ENCODE results near the gene CAD. TPM values are rescaled to one million over a fixed set of nuclear protein-coding genes. Genes with fewer than 3 reads are reported as not detected.

The CAD gene
- total and polyA plus RNA-seq, 9 donors: 11.9 to 53.9 (median 31.1) TPM

DNA sequence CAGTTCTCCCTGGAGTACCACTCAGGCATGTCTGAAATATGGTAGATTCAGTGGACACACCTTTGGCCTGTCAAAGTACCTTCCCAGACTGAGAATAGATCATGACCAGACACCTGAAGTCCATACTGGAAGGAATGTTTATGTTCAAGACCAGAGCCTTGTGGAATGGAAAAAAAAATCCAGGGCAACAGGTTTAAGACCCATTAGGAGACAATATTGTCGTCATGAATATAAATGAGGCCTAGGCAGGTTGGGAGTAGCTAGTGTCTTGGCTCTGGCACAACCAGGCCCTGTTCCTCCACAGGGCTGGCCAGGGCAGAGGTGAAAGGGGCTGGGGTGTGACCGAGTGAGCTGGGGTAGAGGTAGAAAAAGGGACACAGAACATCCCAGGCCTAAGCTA lies 18.5 kb upstream of the CAD start:
- H3K9me3 ChIP-seq: no peaks in the 10 kb centered on the region
- TF ChIP-seq, protein P1, sequence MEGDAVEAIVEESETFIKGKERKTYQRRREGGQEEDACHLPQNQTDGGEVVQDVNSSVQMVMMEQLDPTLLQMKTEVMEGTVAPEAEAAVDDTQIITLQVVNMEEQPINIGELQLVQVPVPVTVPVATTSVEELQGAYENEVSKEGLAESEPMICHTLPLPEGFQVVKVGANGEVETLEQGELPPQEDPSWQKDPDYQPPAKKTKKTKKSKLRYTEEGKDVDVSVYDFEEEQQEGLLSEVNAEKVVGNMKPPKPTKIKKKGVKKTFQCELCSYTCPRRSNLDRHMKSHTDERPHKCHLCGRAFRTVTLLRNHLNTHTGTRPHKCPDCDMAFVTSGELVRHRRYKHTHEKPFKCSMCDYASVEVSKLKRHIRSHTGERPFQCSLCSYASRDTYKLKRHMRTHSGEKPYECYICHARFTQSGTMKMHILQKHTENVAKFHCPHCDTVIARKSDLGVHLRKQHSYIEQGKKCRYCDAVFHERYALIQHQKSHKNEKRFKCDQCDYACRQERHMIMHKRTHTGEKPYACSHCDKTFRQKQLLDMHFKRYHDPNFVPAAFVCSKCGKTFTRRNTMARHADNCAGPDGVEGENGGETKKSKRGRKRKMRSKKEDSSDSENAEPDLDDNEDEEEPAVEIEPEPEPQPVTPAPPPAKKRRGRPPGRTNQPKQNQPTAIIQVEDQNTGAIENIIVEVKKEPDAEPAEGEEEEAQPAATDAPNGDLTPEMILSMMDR (IDR thresholded peaks at IDR 0.05): no peak
- TF ChIP-seq EP300 (IDR thresholded peaks at IDR 0.05) (no peak), POLR2A (IDR thresholded peaks at IDR 0.05) (no peak)
- no peak for DNase-seq
- no peak overlapping the region for H3K27ac ChIP-seq
- whole genome bisulfite sequencing, 3 donors: 65 to 84% (median 81%) methylated on average over 2 of the region's 2 CpGs
- H3K4me3 ChIP-seq: no peak overlapping the region
- no peaks in the 10 kb centered on the region for H3K27me3 ChIP-seq
- no peaks in the 10 kb centered on the region for H3K36me3 ChIP-seq
- H3K4me1 ChIP-seq (ENCODE audit: insufficient read depth): no peaks in the 10 kb centered on the region
- intact Hi-C loops (cut with DNase I): no loop called here

DNA sequence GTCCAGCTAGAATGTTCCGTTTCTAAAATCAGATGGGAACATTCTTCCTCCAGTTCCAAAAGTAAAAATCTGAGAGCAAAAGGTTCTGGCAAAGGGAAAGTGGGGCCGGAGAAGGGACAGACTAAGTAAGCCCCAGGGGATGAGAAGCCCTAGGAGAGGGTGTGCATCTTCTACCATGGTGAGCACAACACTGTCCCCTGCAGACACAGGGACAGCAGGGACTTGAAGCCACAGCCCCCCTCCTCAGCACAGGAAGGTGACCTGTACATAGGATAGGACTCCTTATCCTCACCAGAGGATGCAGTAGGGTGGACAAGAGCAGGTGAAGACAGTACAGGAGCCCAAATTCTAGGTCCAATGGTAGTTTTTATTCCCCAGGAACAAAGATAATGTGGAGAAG lies 17.9 kb upstream of the CAD start:
- no peaks in the 10 kb centered on the region for H3K27me3 ChIP-seq
- H3K27ac ChIP-seq: no peak overlapping the region
- 44 to 59% (median 58%) methylated on average over 2 of the region's 2 CpGs for WGBS, 3 donors
- no peak for TF ChIP-seq POLR2A (IDR thresholded peaks at IDR 0.05)
- no peak for TF ChIP-seq EP300 (IDR thresholded peaks at IDR 0.05)
- TF ChIP-seq, protein P1 (IDR thresholded peaks at IDR 0.05): no peak
- intact Hi-C loops (cut with DNase I): no loop called here
- H3K4me3 ChIP-seq: no peak overlapping the region
- H3K36me3 ChIP-seq: no peaks in the 10 kb centered on the region
- H3K4me1 ChIP-seq (ENCODE audit: insufficient read depth): no peaks in the 10 kb centered on the region
- H3K9me3 ChIP-seq: no peaks in the 10 kb centered on the region
- no peak for DNase-seq

DNA sequence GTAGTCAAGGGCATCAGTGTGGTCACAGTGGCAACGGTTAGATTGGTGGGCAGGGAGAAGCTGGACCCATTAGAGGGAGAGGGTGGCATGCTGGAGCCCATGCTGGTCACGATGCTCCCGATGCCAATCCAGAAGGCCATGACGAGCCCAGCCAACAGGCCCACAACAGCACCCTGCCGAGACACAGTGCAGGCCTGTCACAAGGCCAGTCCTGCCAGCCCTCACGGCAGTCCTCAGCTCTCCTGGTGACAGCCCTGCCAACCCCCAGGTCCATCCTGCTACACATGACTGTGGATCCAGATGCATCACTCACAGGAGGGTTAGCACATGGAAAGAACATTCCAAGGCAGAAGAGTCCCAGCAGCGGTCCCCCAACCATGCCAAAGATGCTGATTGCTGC lies 15.5 kb upstream of the CAD start:
- intact Hi-C loops (cut with DNase I): loop anchor here in 1 of 4 donors (10.0 kb wide), 1 partner anchor 237 kb away; no protein-coding TSS in a partner anchor

DNA sequence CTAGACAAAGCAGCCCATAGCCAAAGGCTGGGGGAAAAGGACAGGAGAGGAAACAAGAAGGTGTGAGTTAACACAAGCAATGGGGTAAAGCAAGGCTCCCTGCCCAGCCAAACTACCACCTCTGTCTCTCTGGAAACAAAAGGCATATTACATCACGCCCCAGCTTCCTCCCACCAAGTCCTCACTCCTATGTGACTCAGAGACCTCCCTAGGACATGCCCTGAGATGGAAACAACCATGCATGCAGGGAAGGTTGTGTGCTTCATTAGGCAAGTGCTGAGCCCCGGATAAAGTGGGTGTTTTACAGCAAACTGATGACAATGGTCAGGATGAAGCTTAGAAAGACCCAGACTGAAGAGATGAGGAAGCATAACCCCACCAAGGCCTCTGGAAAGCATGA lies 14.3 kb upstream of the CAD start:
- DNase-seq: no peak
- Histone ChIP-seq H3K27me3 (no peaks in the 10 kb centered on the region), H3K4me1 (ENCODE audit: insufficient read depth) (peaks cover 2% of the 10 kb centered on the region), H3K4me3 (no peak overlapping the region), H3K27ac (no peak overlapping the region), H3K9me3 (no peaks in the 10 kb centered on the region), H3K36me3 (no peaks in the 10 kb centered on the region)
- no peak for TF ChIP-seq EP300 (IDR thresholded peaks at IDR 0.05)
- TF ChIP-seq, protein P1 (IDR thresholded peaks at IDR 0.05): no peak
- TF ChIP-seq POLR2A (IDR thresholded peaks at IDR 0.05): no peak
- intact Hi-C loops (cut with DNase I): loop anchor here in 1 of 4 donors (10.0 kb wide), 1 partner anchor 238 kb away; no protein-coding TSS in a partner anchor
- WGBS, 3 donors: 76 to 87% (median 85%) methylated on average over 2 of the region's 2 CpGs

More for the DNA sequence above, 15.5 kb upstream of the CAD start:
- Histone ChIP-seq H3K9me3 (no peaks in the 10 kb centered on the region), H3K36me3 (no peaks in the 10 kb centered on the region), H3K27me3 (no peaks in the 10 kb centered on the region), H3K4me1 (ENCODE audit: insufficient read depth) (peaks cover 2% of the 10 kb centered on the region), H3K27ac (no peak overlapping the region), H3K4me3 (no peak overlapping the region)
- TF ChIP-seq POLR2A (IDR thresholded peaks at IDR 0.05): no peak
- no peak for TF ChIP-seq EP300 (IDR thresholded peaks at IDR 0.05)
- TF ChIP-seq, protein P1 (IDR thresholded peaks at IDR 0.05): no peak
- 91 to 93% (median 92%) methylated on average over 7 of the region's 7 CpGs for WGBS, 3 donors
- no peak for DNase-seq

Data from ovary (tissue), 9 donors.